ENCODE data around the gene ZBTB49.

Gene ZBTB49

GRCh38 chr4:4362991-4363697 is 73.1 kb downstream of the ZBTB49 start:
- no peak for DNase-seq (ENCODE audit: insufficient read length, low spot score)
- TF ChIP-seq POLR2A (IDR thresholded peaks at IDR 0.05; ENCODE audit: low read depth, low read length) = no peak
- TF ChIP-seq SPI1 (IDR thresholded peaks at IDR 0.05; ENCODE audit: low read depth, low read length) = no peak
- TF ChIP-seq POLR2AphosphoS5 (IDR thresholded peaks at IDR 0.05; ENCODE audit: low read depth, low read length) = no peak
- no peak for TF ChIP-seq TAF1 (IDR thresholded peaks at IDR 0.05; ENCODE audit: low read depth, low read length)
- FAIRE-seq = no peak

GRCh38 chr4:4364061-4364460 is 74.0 kb downstream of the ZBTB49 start:
- no peak for DNase-seq (ENCODE audit: insufficient read length, low spot score)
- FAIRE-seq = no peak
- TF ChIP-seq POLR2AphosphoS5 (IDR thresholded peaks at IDR 0.05; ENCODE audit: low read depth, low read length) (no peak), POLR2A (IDR thresholded peaks at IDR 0.05; ENCODE audit: low read depth, low read length) (no peak), PAX5 (IDR thresholded peaks at IDR 0.05; ENCODE audit: insufficient read depth, low read length, severe bottlenecking) (no peak), TAF1 (IDR thresholded peaks at IDR 0.05; ENCODE audit: low read depth, low read length) (no peak), POU2F2 (IDR thresholded peaks at IDR 0.05; ENCODE audit: low read depth, low read length) (no peak), SPI1 (IDR thresholded peaks at IDR 0.05; ENCODE audit: low read depth, low read length) (no peak)

GRCh38 chr4:4364486-4365208 is 74.6 kb downstream of the ZBTB49 start:
- FAIRE-seq = no peak
- DNase-seq (ENCODE audit: insufficient read length, low spot score) = no peak
- TF ChIP-seq TAF1 (IDR thresholded peaks at IDR 0.05; ENCODE audit: low read depth, low read length) = no peak

- FAIRE-seq (no peak), DNase-seq (ENCODE audit: insufficient read length, low spot score) (no peak)
- TF ChIP-seq TAF1 (IDR thresholded peaks at IDR 0.05; ENCODE audit: low read depth, low read length) (no peak), SPI1 (IDR thresholded peaks at IDR 0.05; ENCODE audit: low read depth, low read length) (no peak), POLR2AphosphoS5 (IDR thresholded peaks at IDR 0.05; ENCODE audit: low read depth, low read length) (no peak), PAX5 (IDR thresholded peaks at IDR 0.05; ENCODE audit: insufficient read depth, low read length, severe bottlenecking) (no peak), POU2F2 (IDR thresholded peaks at IDR 0.05; ENCODE audit: low read depth, low read length) (no peak), POLR2A (IDR thresholded peaks at IDR 0.05; ENCODE audit: low read depth, low read length) (no peak)
Measured at GRCh38 chr4:4368809-4369580, 78.9 kb downstream of the ZBTB49 start.

Data from GM12891 (cell line).